ENCODE data around the gene CACNA1H.

DNA sequence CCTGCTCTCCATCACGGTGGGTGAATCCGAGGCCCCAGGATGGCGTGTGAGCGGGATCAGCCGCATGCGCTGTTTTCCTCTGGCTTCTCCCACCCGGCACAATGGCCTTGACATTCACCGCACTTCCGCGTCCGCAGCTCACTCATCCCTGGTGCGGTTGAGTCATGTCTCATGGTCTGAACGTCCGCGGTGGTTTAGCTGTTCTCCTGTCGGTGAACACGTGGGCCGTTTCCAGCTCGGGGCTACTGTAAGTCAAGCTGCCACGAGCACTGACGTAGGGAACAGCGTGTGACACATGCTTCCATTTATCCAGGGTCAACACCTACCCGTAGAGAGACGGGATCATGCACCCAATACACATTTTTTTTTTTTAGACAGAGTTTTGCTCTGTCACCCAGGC lies 15.3 kb upstream of the CACNA1H start:
- TF ChIP-seq EZH2 (IDR thresholded peaks at IDR 0.05; ENCODE audit: low read depth, low read length, severe bottlenecking): no peak
- TF ChIP-seq, protein P1, sequence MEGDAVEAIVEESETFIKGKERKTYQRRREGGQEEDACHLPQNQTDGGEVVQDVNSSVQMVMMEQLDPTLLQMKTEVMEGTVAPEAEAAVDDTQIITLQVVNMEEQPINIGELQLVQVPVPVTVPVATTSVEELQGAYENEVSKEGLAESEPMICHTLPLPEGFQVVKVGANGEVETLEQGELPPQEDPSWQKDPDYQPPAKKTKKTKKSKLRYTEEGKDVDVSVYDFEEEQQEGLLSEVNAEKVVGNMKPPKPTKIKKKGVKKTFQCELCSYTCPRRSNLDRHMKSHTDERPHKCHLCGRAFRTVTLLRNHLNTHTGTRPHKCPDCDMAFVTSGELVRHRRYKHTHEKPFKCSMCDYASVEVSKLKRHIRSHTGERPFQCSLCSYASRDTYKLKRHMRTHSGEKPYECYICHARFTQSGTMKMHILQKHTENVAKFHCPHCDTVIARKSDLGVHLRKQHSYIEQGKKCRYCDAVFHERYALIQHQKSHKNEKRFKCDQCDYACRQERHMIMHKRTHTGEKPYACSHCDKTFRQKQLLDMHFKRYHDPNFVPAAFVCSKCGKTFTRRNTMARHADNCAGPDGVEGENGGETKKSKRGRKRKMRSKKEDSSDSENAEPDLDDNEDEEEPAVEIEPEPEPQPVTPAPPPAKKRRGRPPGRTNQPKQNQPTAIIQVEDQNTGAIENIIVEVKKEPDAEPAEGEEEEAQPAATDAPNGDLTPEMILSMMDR (IDR thresholded peaks at IDR 0.05; ENCODE audit: control extremely low read depth in 1 of 3, insufficient read depth in 1 of 3, low read depth in 1 of 3, low read length in 3 of 3): no peak
- TF ChIP-seq, protein P2, sequence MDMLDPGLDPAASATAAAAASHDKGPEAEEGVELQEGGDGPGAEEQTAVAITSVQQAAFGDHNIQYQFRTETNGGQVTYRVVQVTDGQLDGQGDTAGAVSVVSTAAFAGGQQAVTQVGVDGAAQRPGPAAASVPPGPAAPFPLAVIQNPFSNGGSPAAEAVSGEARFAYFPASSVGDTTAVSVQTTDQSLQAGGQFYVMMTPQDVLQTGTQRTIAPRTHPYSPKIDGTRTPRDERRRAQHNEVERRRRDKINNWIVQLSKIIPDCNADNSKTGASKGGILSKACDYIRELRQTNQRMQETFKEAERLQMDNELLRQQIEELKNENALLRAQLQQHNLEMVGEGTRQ (IDR thresholded peaks at IDR 0.05; ENCODE audit: low read length): no peak
- no peak for TF ChIP-seq HDAC2 (IDR thresholded peaks at IDR 0.05; ENCODE audit: borderline replicate concordance in 1 of 2, low read depth in 2 of 2, low read length in 2 of 2)
